ENCODE data around the gene GFER.

Gene GFER

DNA sequence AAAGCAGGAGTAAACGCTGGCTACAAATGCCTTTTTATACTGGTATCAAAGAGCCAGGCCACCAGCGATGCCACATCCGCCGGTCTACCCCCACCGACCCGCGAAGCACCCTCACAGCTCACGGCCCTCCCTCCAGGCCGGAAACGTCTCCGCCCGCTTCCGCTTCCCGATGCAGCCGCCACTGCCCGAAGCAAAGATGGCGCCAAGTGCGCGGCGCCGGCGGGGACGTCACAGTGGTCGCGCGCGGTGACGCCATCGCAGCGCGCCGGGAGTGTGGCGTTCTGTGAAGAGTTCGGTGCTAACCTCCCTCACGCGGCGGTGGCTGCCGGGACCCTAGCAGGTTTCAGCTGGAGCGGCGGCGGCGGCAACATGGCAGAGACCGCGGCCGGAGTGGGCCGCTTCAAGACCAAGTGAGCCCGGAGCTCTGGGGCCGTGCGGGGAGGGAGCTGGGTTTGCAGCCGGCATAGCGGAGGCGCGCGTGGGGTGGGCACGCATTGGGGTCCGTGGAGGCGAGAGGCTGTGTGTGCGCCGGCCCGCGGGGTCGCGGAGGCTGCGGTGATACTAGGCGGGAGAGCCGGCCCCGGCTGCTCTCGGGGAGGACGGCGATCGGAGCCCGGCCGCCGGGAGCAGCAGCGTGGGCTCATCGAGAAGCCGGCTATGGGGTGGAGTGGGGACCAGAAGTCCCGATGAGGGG, 12.1 kb upstream of the GFER start, which contains the start of gene TBL3:
TSS of gene TBL3 (plus strand) at position 258 of the 694 bp plus-strand sequence. CDS start at position 370, 112 bp downstream.
- peak; percentile 96 for ATAC-seq

GRCh38 chr16:1972490-1972877, 11.5 kb upstream of the GFER start:
- ATAC-seq = peak; percentile 56
- TF ChIP-seq ZFP3 (CRISPR knock-in tag; IDR thresholded peaks at IDR 0.05) = no peak
- TF ChIP-seq ESRRG (CRISPR knock-in tag; IDR thresholded peaks at IDR 0.05) = no peak
- no peak for TF ChIP-seq ZFP30 (CRISPR knock-in tag; IDR thresholded peaks at IDR 0.05)
- no peak for TF ChIP-seq CSRNP3 (CRISPR knock-in tag; IDR thresholded peaks at IDR 0.05)
- TF ChIP-seq RARB (CRISPR knock-in tag; IDR thresholded peaks at IDR 0.05) = no peak
- no peak for TF ChIP-seq ZNF8 (CRISPR knock-in tag; IDR thresholded peaks at IDR 0.05)
- no peak for TF ChIP-seq PPARA (CRISPR knock-in tag; IDR thresholded peaks at IDR 0.05; ENCODE audit: borderline replicate concordance)
- TF ChIP-seq TSHZ2 (CRISPR knock-in tag; IDR thresholded peaks at IDR 0.05) = no peak
- TF ChIP-seq ZNF70 (CRISPR knock-in tag; IDR thresholded peaks at IDR 0.05) = no peak
- TF ChIP-seq, protein P1, sequence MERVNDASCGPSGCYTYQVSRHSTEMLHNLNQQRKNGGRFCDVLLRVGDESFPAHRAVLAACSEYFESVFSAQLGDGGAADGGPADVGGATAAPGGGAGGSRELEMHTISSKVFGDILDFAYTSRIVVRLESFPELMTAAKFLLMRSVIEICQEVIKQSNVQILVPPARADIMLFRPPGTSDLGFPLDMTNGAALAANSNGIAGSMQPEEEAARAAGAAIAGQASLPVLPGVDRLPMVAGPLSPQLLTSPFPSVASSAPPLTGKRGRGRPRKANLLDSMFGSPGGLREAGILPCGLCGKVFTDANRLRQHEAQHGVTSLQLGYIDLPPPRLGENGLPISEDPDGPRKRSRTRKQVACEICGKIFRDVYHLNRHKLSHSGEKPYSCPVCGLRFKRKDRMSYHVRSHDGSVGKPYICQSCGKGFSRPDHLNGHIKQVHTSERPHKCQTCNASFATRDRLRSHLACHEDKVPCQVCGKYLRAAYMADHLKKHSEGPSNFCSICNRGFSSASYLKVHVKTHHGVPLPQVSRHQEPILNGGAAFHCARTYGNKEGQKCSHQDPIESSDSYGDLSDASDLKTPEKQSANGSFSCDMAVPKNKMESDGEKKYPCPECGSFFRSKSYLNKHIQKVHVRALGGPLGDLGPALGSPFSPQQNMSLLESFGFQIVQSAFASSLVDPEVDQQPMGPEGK (CRISPR knock-in tag; IDR thresholded peaks at IDR 0.05; ENCODE audit: borderline replicate concordance) = no peak
- no peak for TF ChIP-seq POU6F1 (CRISPR knock-in tag; IDR thresholded peaks at IDR 0.05; ENCODE audit: borderline replicate concordance, low read depth)
- TF ChIP-seq ISL1 (CRISPR knock-in tag; IDR thresholded peaks at IDR 0.05) = no peak
- TF ChIP-seq ARNTL (CRISPR knock-in tag; IDR thresholded peaks at IDR 0.05; ENCODE audit: borderline replicate concordance, low read depth) = no peak
- TF ChIP-seq BACH2 (CRISPR knock-in tag; IDR thresholded peaks at IDR 0.05; ENCODE audit: borderline replicate concordance) = no peak
- TF ChIP-seq ZNF565 (CRISPR knock-in tag; conservative IDR thresholded peaks at IDR 0.05; ENCODE audit: low read depth) = no peak
- TF ChIP-seq OSR1 (CRISPR knock-in tag; IDR thresholded peaks at IDR 0.05) = no peak
- TF ChIP-seq GLIS3 (CRISPR knock-in tag; IDR thresholded peaks at IDR 0.05) = no peak
- no peak for TF ChIP-seq ZC3H10 (CRISPR knock-in tag; IDR thresholded peaks at IDR 0.05)

More for the DNA sequence above, 12.1 kb upstream of the GFER start, which contains the start of gene TBL3:
- TF ChIP-seq TCF4 (CRISPR knock-in tag; IDR thresholded peaks at IDR 0.05; ENCODE audit: borderline replicate concordance) (no peak), ZC3H10 (CRISPR knock-in tag; IDR thresholded peaks at IDR 0.05) (no peak), ZNF70 (CRISPR knock-in tag; IDR thresholded peaks at IDR 0.05) (no peak), ZFP3 (CRISPR knock-in tag; IDR thresholded peaks at IDR 0.05) (0 out of 2 replicates have a peak, but pooled peaks have one; percentile 61), CSRNP3 (CRISPR knock-in tag; IDR thresholded peaks at IDR 0.05) (no peak), RARB (CRISPR knock-in tag; IDR thresholded peaks at IDR 0.05) (no peak)
- TF ChIP-seq, protein P1 (CRISPR knock-in tag; IDR thresholded peaks at IDR 0.05; ENCODE audit: borderline replicate concordance) = no peak

Measured in SK-N-SH treated with all-trans-retinoic acid at 6 μM for 48 hours (cell line).